Peyer's patch (tissue), 4 donors: Measurements from ENCODE around the gene ARMCX6. TPM values are rescaled to one million over a fixed set of nuclear protein-coding genes. Genes with fewer than 3 reads are reported as not detected.

Experiments used
- DNase-seq, 3 donors: peaks; one replicate each; pipeline ENCODE4 v3.0.0-alpha.2; 2017 to 2019
- H3K27ac ChIP-seq, 4 donors: fragments of 200-600 bp; sonication (generic); one replicate each; pipeline ENCODE4 v1.5.1; 2016 to 2019
- H3K27me3 ChIP-seq, 2 donors: fragments of 200-600 bp; sonication (generic); one replicate each; pipeline ENCODE4 v1.5.1; 2019
- H3K36me3 ChIP-seq, 3 donors: fragments of 200-600 bp; sonication (generic); one replicate each; pipeline ENCODE4 v1.5.1; 2016 to 2019
- H3K4me1 ChIP-seq, 4 donors: fragments of 200-600 bp; sonication (generic); one replicate each; pipeline ENCODE4 v1.5.1; 2016 to 2019
- H3K4me3 ChIP-seq, 4 donors: fragments of 200-600 bp; sonication (generic); 1 replicate in 3 of 4; 2 replicates in 1 of 4; pipeline ENCODE4 v1.5.1; 2016 to 2019; ENCODE audit warnings: mild to moderate bottlenecking in 1 of 4
- H3K9me3 ChIP-seq, 4 donors: fragments of 200-600 bp; sonication (generic); one replicate each; pipeline ENCODE4 v1.5.1; 2016 to 2019; ENCODE audit warnings: mild to moderate bottlenecking in 1 of 4
- POLR2A ChIP-seq, 2 donors: fragments of 450-650 bp; IDR thresholded peaks; one replicate each; pipeline ENCODE4 v1.5.1; 2017; ENCODE audit warnings: antibody characterized with exemption in 2 of 2, mild to moderate bottlenecking in 2 of 2, moderate library complexity in 2 of 2
- total RNA-seq, 4 donors: library from RNA; depleted of rRNA; stranded (reverse); fragments of >200 nt; gene quantifications; one replicate each; pipeline ENCODE4 v1.1.0, GENCODE V29; 2016
- TF ChIP-seq, protein P1 (sequence below), 6 experiments: fragments of 450-650 bp in 4 of 6; fragments of 200-600 bp in 2 of 6; sonication (generic) in 1 of 6; IDR thresholded peaks; one replicate each; pipeline ENCODE4 v1.5.1; 2017 to 2019; ENCODE audit warnings: antibody characterized with exemption in 6 of 6, mild to moderate bottlenecking in 3 of 6, moderate library complexity in 1 of 6

The ARMCX6 gene
- total RNA-seq = 10 to 100 TPM in 2 of 4 donors, 1 to 10 TPM in 2; 4.4 to 15.4 (median 9.6) TPM

DNA sequence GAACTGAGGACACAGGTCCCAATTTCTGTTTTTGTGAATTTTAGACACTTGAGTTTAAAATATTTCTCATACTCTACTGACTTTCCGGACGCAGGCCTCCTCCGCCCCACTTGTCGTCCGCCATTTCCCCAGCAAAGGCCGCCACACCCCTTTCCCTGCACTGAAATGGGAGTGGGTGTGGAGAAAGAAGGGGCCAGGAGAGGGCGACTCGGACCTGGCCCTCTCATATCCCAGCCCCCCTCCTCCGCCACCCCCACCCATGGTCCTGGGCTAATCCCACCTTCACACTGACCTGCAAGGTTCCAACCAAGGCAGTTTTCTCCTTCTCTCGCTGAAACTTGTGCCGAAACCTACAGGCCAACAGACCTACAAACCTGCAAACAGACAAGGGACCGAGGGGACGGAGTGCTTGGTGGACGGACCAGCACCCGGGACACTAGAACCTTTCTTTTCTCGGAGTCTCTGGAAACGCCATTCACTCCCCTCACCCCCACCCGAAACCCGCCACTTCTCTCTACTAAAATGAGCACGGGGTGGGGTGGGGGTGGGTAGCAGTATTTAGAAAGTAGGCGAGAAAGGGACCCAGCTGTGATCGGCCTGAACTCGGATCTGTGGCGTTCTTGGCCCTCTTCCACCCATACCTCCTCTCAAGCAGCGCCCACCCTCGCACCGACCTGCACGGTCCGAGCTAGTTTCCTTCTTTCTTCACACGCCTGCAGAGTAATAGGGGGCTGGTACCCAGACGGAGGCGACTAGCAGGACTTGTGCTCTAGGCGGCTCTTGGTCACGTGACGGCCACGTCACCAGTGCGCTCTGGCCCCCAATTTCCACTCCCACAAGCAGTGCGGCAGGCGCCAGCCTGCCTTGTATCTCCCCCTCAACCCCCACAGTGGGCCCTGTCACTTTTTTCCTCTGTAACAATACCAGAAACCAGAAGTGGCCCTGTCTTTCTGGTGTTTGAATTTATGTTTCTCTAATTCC is at the start of gene ARMCX6:
ARMCX6 (minus strand) TSS at position 790 of the 981 bp plus-strand sequence. CDS start 1,380 bp downstream, outside the sequence.
- Histone ChIP-seq H3K27me3 (no peaks in the 10 kb centered on the region), H3K4me1 (no peaks in the 10 kb centered on the region), H3K9me3 (no peaks in the 10 kb centered on the region), H3K27ac (peak within 1 kb of the TSS; percentile 67 to 76 (median 70)), H3K36me3 (no peaks in the 10 kb centered on the region), H3K4me3 (peak within 1 kb of the TSS; percentile 51 to 71 (median 60))
- DNase-seq = peak; percentile 74 to 92 (median 81)
- TF ChIP-seq POLR2A (IDR thresholded peaks at IDR 0.05) = no peak
- TF ChIP-seq, protein P1, sequence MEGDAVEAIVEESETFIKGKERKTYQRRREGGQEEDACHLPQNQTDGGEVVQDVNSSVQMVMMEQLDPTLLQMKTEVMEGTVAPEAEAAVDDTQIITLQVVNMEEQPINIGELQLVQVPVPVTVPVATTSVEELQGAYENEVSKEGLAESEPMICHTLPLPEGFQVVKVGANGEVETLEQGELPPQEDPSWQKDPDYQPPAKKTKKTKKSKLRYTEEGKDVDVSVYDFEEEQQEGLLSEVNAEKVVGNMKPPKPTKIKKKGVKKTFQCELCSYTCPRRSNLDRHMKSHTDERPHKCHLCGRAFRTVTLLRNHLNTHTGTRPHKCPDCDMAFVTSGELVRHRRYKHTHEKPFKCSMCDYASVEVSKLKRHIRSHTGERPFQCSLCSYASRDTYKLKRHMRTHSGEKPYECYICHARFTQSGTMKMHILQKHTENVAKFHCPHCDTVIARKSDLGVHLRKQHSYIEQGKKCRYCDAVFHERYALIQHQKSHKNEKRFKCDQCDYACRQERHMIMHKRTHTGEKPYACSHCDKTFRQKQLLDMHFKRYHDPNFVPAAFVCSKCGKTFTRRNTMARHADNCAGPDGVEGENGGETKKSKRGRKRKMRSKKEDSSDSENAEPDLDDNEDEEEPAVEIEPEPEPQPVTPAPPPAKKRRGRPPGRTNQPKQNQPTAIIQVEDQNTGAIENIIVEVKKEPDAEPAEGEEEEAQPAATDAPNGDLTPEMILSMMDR (IDR thresholded peaks at IDR 0.05) = no peak

DNA sequence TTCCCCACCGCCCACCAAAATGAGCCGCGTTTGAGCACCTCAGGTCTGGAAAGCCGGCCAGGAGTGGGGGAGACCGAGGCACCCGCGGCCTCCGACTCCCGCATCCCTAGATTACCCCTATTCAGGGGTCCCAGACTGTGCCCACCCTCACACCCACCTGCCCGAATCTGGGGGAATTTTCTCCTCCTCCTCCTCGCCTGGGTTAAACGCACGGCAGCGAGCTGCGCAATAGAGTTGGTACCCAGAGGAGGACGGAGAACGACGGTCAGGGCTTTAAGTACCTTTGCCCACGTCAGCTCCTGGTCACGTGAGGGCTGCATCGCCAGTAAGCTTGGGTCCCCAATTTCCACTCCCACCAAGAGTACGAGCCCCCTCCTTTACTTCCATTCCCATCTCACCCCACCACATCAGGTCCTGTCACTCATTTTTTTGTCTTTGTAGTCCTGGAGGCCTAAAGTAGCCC is 41.8 kb upstream of the ARMCX6 start, which contains the start of gene ARMCX2:
ARMCX2 (minus strand) TSS at position 250 of the 463 bp plus-strand sequence. CDS start 2,262 bp downstream, outside the sequence.
- Histone ChIP-seq H3K36me3 (no peaks in the 10 kb centered on the region), H3K4me1 (no peaks in the 10 kb centered on the region), H3K27ac (peak within 1 kb of the TSS; percentile 55 to 63 (median 61)), H3K4me3 (peak within 1 kb of the TSS; percentile 41 to 65 (median 53)), H3K27me3 (no peaks in the 10 kb centered on the region), H3K9me3 (no peaks in the 10 kb centered on the region)
- peak; percentile 34 to 55 (median 41) for DNase-seq
- peak in 1 of 2 donors; percentile 11 for TF ChIP-seq POLR2A (IDR thresholded peaks at IDR 0.05)
- TF ChIP-seq, protein P1 (IDR thresholded peaks at IDR 0.05) = no peak

DNA sequence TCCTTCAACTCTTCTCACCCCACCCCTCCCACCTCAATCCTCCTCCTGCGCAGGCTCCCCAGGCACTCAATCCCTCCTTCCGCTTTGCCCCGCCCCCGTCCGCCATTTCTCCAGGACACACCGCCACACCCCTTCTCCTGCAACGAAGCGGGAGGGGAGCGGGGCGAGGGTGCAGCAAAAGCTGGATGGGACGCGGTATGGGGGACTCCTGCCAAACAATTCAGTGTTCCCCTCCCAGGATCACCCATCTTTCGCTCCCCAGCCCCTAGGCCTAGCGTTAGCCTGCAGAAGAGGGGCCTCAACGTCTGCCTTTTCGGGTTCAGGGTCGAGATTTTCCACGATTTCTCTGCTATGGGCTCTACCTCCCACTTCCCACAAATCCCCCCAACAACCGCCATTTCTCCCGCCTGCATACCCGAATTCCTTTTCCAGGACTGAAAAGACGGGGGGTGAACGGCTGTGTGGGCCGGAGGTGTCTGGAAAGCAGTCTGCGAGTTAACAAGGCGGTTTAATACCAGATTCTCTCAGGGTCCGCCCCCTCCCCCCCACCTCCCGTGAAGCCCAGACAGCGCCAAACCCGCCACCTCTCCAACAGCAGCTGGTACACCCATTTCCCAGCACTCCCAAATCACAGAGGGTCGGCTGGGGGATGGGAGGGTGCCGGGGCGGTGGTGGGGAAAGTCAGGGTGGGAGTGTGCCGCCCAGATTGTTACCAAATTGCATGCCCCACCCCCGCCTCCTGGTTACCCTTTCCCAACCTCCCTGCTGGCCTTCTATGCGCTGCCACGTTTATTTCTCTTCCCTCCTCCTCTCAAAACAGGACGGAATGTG is 41.1 kb upstream of the ARMCX6 start:
- no peaks in the 10 kb centered on the region for H3K9me3 ChIP-seq
- peak overlapping the region; percentile 55 to 63 (median 61) for H3K27ac ChIP-seq
- no peaks in the 10 kb centered on the region for H3K36me3 ChIP-seq
- no peaks in the 10 kb centered on the region for H3K4me1 ChIP-seq
- TF ChIP-seq, protein P1 (IDR thresholded peaks at IDR 0.05) = no peak
- no peak for TF ChIP-seq POLR2A (IDR thresholded peaks at IDR 0.05)
- peak; percentile 68 to 82 (median 72) for DNase-seq
- H3K27me3 ChIP-seq = no peaks in the 10 kb centered on the region
- H3K4me3 ChIP-seq = peak overlapping the region; percentile 41 to 65 (median 53)

DNA sequence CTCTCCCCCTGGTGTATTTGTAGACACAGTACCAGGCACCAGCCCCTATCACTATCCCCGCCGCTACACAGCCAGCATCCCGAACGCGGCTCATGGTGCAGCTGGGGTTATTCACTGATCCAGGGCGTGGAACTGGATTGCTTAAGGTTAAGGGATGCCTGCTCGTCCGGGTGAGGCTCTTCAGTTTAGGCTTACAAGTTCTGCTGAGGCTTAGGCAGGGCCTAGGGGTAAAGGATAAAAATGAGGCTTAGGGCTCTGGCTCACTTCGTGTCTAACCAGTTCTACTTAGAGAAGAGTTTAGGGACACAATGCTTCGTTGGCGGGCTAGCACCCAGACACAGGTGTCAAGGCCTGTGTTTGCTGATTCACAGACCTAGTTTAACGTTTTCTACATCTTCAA is 39.7 kb upstream of the ARMCX6 start:
- H3K4me3 ChIP-seq = no peak overlapping the region
- no peaks in the 10 kb centered on the region for H3K9me3 ChIP-seq
- DNase-seq = no peak
- H3K36me3 ChIP-seq = no peaks in the 10 kb centered on the region
- no peaks in the 10 kb centered on the region for H3K27me3 ChIP-seq
- no peak for TF ChIP-seq POLR2A (IDR thresholded peaks at IDR 0.05)
- TF ChIP-seq, protein P1 (IDR thresholded peaks at IDR 0.05) = no peak
- no peaks in the 10 kb centered on the region for H3K4me1 ChIP-seq
- no peak overlapping the region for H3K27ac ChIP-seq

DNA sequence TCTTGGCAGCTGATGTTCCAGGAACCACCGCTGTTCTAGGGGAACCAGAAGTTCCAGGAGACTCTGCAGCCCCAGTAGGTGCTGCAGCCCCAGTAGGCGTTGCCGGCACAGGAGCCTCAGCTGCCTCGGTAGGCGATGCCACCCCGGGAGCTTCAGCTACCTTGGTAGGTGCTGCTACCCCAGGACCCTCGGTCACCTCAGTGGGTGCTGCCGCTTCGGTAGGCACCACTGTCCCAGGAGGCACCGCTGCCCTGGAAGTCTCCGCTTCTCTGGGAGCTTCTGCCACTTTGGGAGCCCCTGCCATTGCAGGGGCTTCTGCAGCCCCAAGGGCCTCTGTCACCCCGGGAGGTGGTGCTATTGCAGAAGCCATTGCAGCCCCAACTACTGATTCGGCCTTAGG is 39.0 kb upstream of the ARMCX6 start:
- Histone ChIP-seq H3K9me3 (no peaks in the 10 kb centered on the region), H3K4me3 (no peak overlapping the region)

More for the DNA sequence above, 39.0 kb upstream of the ARMCX6 start:
- no peak overlapping the region for H3K27ac ChIP-seq
- H3K27me3 ChIP-seq = no peaks in the 10 kb centered on the region
- H3K4me1 ChIP-seq = no peaks in the 10 kb centered on the region
- no peak for TF ChIP-seq POLR2A (IDR thresholded peaks at IDR 0.05)
- TF ChIP-seq, protein P1 (IDR thresholded peaks at IDR 0.05) = no peak
- H3K36me3 ChIP-seq = no peaks in the 10 kb centered on the region
- DNase-seq = no peak
